HEK293T (cell line): Measurements from ENCODE around the gene ING3.

Experiments used
- CTCF ChIA-PET: fragments of 350-600 bp; formaldehyde crosslinking; extraction: SDS; loops from one replicate; lab custom pipeline; 2021; ENCODE audit warnings: antibody characterized with exemption, inconsistent platforms; lab: Yijun Ruan, JAX
- POLR2A ChIA-PET: fragments of 350-600 bp; formaldehyde crosslinking; extraction: SDS; loops from one replicate; lab custom pipeline; 2020; ENCODE audit warnings: antibody characterized with exemption, inconsistent platforms; lab: Yijun Ruan, JAX
- DNase-seq: peaks from one replicate; pipeline ENCODE4 v3.0.0; 2012; ENCODE audit warnings: mixed read lengths; ENCODE audit errors: extremely low spot score
- ARNT ChIP-seq: fragments of 450-650 bp; IDR thresholded peaks from 2 replicates; pipeline ENCODE4 v1.6.1; 2017; ENCODE audit warnings: mild to moderate bottlenecking
- BHLHE40 ChIP-seq: fragments of 450-650 bp; IDR thresholded peaks from 2 replicates; pipeline ENCODE4 v1.6.1; 2016; ENCODE audit warnings: mild to moderate bottlenecking, moderate library complexity, borderline replicate concordance
- CTBP1 ChIP-seq: fragments of 450-650 bp; IDR thresholded peaks from 2 replicates; pipeline ENCODE4 v1.6.1; 2016; ENCODE audit warnings: borderline replicate concordance
- ELF4 ChIP-seq: fragments of 450-650 bp; IDR thresholded peaks from 2 replicates; pipeline ENCODE4 v1.6.1; 2017; ENCODE audit warnings: antibody characterized with exemption
- FOXA1 ChIP-seq: fragments of 450-650 bp; IDR thresholded peaks from 2 replicates; pipeline ENCODE4 v1.6.1; 2016; ENCODE audit warnings: mild to moderate bottlenecking
- FOXK2 ChIP-seq: fragments of 450-650 bp; IDR thresholded peaks from 2 replicates; pipeline ENCODE4 v1.6.1; 2016; ENCODE audit warnings: mild to moderate bottlenecking
- FOXM1 ChIP-seq: fragments of 450-650 bp; IDR thresholded peaks from 2 replicates; pipeline ENCODE4 v1.6.1; 2017; ENCODE audit warnings: mild to moderate bottlenecking, borderline replicate concordance
- HDGF ChIP-seq: fragments of 450-650 bp; IDR thresholded peaks from 2 replicates; pipeline ENCODE4 v1.6.1; 2017; ENCODE audit warnings: antibody characterized with exemption, borderline replicate concordance
- L3MBTL2 ChIP-seq: fragments of 450-650 bp; conservative IDR thresholded peaks from 2 replicates; pipeline ENCODE4 v1.6.1; 2016; ENCODE audit warnings: mild to moderate bottlenecking
- LEF1 ChIP-seq: fragments of 450-650 bp; IDR thresholded peaks from 2 replicates; pipeline ENCODE4 v1.6.1; 2017; ENCODE audit warnings: mild to moderate bottlenecking, borderline replicate concordance
- NFRKB ChIP-seq: fragments of 450-650 bp; IDR thresholded peaks from 2 replicates; pipeline ENCODE4 v1.6.1; 2016; ENCODE audit warnings: mild to moderate bottlenecking, moderate library complexity
- SP1 ChIP-seq: fragments of 450-650 bp; IDR thresholded peaks from 2 replicates; pipeline ENCODE4 v1.6.1; 2017
- SUZ12 ChIP-seq: fragments of 450-650 bp; IDR thresholded peaks from 2 replicates; pipeline ENCODE4 v1.6.1; 2016; ENCODE audit warnings: mild to moderate bottlenecking
- TARDBP ChIP-seq: fragments of 450-650 bp; IDR thresholded peaks from 2 replicates; pipeline ENCODE4 v1.6.1; 2016
- ZNF384 ChIP-seq: fragments of 450-650 bp; IDR thresholded peaks from 2 replicates; pipeline ENCODE4 v1.6.1; 2016
- TF ChIP-seq, protein P1 (sequence below): fragments of 450-650 bp; IDR thresholded peaks from 2 replicates; pipeline ENCODE4 v1.6.1; 2016

Gene ING3

DNA sequence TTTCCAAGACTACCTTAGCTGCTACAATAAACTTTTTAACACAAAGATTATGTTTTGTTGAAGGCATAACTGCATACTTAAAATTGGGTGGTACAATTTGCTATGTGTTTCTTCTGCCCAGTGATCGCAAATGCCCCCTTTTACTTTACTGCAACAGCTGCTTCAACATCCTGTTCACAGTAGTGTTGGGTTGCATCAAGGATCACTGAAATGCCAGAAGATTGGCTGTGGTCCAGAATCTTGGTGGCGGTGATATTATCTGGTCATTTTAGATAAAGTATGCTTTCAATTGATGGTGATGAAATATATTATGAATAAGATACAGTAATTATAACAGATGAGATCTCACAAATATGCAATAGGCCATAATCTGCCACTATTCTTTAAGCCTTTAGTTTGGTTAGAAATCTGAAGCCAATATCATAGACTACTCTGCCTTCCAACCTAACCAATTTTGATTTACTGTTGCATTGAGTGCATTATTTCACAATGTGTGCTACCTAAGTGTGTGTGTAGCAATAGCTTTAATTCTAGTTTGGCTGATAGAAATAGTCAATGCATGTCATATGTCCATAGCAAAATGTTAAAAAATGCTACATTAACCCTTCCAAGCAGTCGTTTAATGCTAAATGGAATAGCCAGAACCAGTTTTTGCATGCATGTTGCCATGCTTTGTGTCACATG is 29.8 kb upstream of the ING3 start:
- CTCF ChIA-PET: no interaction called here
- DNase-seq: no peak
- TF ChIP-seq NFRKB: no peak
- TF ChIP-seq ZNF384: no peak
- TF ChIP-seq L3MBTL2: no peak
- TF ChIP-seq HDGF: no peak
- TF ChIP-seq FOXK2: no peak
- TF ChIP-seq SP1: no peak
- TF ChIP-seq SUZ12: no peak
- no peak for TF ChIP-seq LEF1
- no peak for TF ChIP-seq CTBP1
- no peak for TF ChIP-seq FOXM1
- TF ChIP-seq BHLHE40: no peak
- no peak for TF ChIP-seq ARNT
- TF ChIP-seq FOXA1: no peak
- TF ChIP-seq TARDBP: no peak
- no peak for TF ChIP-seq ELF4
- TF ChIP-seq, protein P1, sequence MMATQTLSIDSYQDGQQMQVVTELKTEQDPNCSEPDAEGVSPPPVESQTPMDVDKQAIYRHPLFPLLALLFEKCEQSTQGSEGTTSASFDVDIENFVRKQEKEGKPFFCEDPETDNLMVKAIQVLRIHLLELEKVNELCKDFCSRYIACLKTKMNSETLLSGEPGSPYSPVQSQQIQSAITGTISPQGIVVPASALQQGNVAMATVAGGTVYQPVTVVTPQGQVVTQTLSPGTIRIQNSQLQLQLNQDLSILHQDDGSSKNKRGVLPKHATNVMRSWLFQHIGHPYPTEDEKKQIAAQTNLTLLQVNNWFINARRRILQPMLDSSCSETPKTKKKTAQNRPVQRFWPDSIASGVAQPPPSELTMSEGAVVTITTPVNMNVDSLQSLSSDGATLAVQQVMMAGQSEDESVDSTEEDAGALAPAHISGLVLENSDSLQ: no peak
- POLR2A ChIA-PET: no interaction called here

DNA sequence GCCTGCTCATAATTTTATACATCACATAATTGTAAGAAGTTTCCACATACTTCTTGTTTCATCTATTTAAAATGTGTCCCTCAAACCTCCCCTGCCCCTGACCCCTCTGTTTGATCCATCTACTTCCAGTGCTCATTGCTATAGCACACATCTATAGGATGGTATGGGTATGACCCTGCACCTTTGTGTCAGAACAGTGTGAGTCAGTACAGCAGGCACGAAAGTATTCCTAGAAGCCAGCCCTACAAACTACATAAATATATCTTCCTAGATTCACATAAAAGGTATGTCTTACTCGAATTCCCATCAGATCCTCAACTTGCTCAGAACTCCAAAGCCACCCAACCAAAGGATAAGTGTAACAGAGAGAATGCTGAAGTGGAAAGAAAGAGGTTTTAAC is 25.7 kb upstream of the ING3 start:
- ChIA-PET CTCF (no interaction called here), POLR2A (no interaction called here)
- DNase-seq: no peak
- TF ChIP-seq FOXK2: no peak
- no peak for TF ChIP-seq CTBP1
- no peak for TF ChIP-seq FOXM1
- TF ChIP-seq, protein P1: no peak
- TF ChIP-seq FOXA1: no peak
- TF ChIP-seq TARDBP: no peak
- TF ChIP-seq SUZ12: no peak
- TF ChIP-seq BHLHE40: no peak
- no peak for TF ChIP-seq ARNT
- no peak for TF ChIP-seq L3MBTL2
- TF ChIP-seq HDGF: no peak
- no peak for TF ChIP-seq NFRKB

DNA sequence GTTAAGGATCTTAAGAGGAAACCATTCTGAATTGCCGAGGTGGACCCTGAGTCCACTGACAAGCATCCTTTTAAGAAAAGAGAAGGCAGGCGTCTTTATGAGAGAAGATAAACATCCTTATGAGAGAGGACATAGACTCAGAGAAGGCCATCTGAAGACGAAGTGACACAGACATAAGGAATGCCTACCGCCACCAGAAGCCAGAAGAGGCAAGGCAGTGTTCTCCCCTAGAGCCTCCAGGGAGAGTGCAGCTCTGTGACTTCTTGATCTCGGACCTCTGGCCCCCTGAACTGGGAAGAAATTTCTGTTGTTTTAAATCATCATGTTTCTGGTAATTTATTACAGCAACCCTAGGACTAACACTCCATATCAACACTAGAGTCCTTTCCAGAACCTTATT is 25.2 kb upstream of the ING3 start:
- POLR2A ChIA-PET: no interaction called here
- CTCF ChIA-PET: no interaction called here
- DNase-seq: no peak
- TF ChIP-seq ZNF384: no peak
- no peak for TF ChIP-seq FOXM1
- no peak for TF ChIP-seq FOXK2
- no peak for TF ChIP-seq L3MBTL2
- TF ChIP-seq HDGF: no peak
- TF ChIP-seq SUZ12: no peak
- no peak for TF ChIP-seq FOXA1
- TF ChIP-seq SP1: no peak
- no peak for TF ChIP-seq ELF4
- TF ChIP-seq TARDBP: no peak

DNA sequence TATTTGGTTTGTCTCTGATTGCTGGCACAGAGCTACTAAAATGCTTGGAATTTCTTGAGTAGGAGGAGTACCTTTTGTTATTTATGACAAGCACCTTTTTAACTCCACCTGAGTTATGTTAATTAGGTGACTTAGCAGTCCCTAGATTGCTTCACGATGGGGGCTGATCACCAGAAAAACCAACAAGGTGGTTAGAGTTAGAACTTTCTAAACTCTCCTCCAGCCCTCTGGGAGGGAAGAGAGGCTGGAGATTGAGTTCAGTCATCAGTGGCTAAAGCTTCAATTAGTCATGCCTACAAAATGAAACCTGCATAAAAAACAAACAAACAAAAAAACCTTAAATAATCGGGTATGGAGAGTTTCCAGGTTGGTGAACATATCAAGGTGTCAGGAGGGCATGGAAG is 23.6 kb upstream of the ING3 start:
- TF ChIP-seq SP1: no peak
- POLR2A ChIA-PET: no interaction called here
- CTCF ChIA-PET: interaction anchor here (0.6 kb wide), 1 partner anchor 95 kb away, joined by 4 read pairs; no protein-coding TSS in a partner anchor
- DNase-seq: no peak

DNA sequence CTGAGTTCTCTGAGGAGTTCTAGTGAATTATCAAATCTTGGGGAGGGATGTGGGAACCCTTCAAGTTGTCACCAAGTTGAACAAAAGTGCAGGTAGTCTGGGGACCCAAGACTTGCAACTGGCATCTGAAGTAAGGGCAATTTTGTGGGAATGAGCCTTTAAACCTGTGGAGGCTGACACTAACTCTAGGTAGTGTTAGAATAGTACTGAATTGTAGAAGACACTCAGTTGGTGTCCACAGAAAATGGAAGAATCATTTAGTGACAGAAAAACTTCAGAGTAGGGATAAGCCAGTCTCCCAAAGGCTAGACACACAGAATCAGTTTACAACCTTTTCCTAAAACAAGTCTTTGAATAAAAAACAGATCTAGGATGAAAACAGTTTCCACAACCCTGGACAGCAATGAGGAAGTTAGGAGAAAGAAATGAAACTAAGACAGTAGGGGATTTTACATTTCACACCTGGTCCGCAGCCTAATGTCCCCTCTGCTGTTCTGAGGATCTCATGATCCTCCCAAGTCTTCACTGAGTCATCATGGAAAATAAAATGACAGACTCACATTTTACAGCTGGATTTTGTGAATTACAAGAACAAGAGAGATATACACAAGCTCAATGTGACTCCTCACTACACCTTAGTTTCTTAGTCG is 23.0 kb upstream of the ING3 start:
- no peak for TF ChIP-seq CTBP1
- TF ChIP-seq BHLHE40: no peak
- TF ChIP-seq HDGF: no peak
- no peak for TF ChIP-seq LEF1
- TF ChIP-seq ARNT: no peak
- no peak for TF ChIP-seq TARDBP
- no peak for TF ChIP-seq ZNF384
- no peak for TF ChIP-seq NFRKB
- no peak for TF ChIP-seq SUZ12
- no peak for TF ChIP-seq FOXA1
- TF ChIP-seq ELF4: no peak
- TF ChIP-seq SP1: no peak
- no peak for TF ChIP-seq FOXM1
- TF ChIP-seq, protein P1: no peak
- TF ChIP-seq L3MBTL2: no peak
- no peak for TF ChIP-seq FOXK2
- CTCF ChIA-PET: no interaction called here
- no peak for DNase-seq
- POLR2A ChIA-PET: no interaction called here

DNA sequence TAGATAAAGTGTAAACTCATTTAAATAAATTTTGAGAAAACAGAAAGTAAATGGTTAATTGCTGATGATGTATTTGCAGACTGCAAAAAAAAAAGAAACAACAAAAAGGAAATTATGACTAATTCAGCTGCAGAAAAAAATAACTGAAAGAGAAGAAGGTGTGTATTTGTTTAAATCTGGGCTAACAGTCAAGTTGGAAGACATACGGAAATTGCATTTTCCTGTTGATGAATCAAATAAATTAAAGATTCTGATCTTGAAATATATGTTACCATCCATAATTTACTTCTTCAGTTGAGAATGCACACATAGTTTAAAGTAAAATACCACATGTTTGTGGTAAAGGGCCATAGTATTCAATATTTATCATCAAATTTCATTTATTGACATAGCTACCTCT is 19.3 kb upstream of the ING3 start:
- no peak for DNase-seq
- ChIA-PET CTCF (no interaction called here), POLR2A (no interaction called here)
- TF ChIP-seq ELF4 (no peak), TARDBP (no peak), ZNF384 (no peak), LEF1 (no peak), ARNT (no peak), HDGF (no peak), SP1 (no peak), NFRKB (no peak), FOXA1 (no peak), FOXK2 (no peak), L3MBTL2 (no peak), SUZ12 (no peak), CTBP1 (no peak), BHLHE40 (no peak), FOXM1 (no peak)
- TF ChIP-seq, protein P1: no peak
